ENCODE results near the gene NAXD. TPM values are rescaled to one million over a fixed set of nuclear protein-coding genes. Genes with fewer than 3 reads are reported as not detected.
"Not testable (repeated sequence)": the region's sequence is repeated elsewhere in the genome, so short reads cannot be mapped to it uniquely, and the experiment has no call there.

The NAXD gene
- total RNA-seq, 2 donors from 2014 or later = 20.7 to 31.9 TPM

- H3K4me3 Mint-ChIP-seq = no peak overlapping the region
Observed at GRCh38 chr13:110581506-110582185, 33.7 kb upstream of the NAXD start.

GRCh38 chr13:110582421-110582954 lies 32.9 kb upstream of the NAXD start:
- H3K27ac Mint-ChIP-seq = no peak overlapping the region
- DNase-seq (ENCODE audit: low spot score) (no peak), ATAC-seq (no peak)
- no peaks in the 10 kb centered on the region for H3K36me3 Mint-ChIP-seq
- H3K27me3 Mint-ChIP-seq = peaks cover 17 to 22% of the 10 kb centered on the region in 2 donors
- H3K4me3 Mint-ChIP-seq = no peak overlapping the region
- no peaks in the 10 kb centered on the region for H3K4me1 Mint-ChIP-seq (ENCODE audit: low read depth in 2 of 2)
- H3K9me3 Mint-ChIP-seq = no peaks in the 10 kb centered on the region

More at GRCh38 chr13:110581506-110582185, 33.7 kb upstream of the NAXD start:
- Mint-ChIP-seq H3K27ac (no peak overlapping the region), H3K9me3 (no peaks in the 10 kb centered on the region), H3K27me3 (peaks cover 17 to 21% of the 10 kb centered on the region in 2 donors), H3K36me3 (no peaks in the 10 kb centered on the region), H3K4me1 (ENCODE audit: low read depth in 2 of 2) (no peaks in the 10 kb centered on the region)
- DNase-seq (ENCODE audit: low spot score) = no peak
- no peak for ATAC-seq

- ATAC-seq = no peak
- H3K9me3 Mint-ChIP-seq = no peaks in the 10 kb centered on the region
- H3K4me3 Mint-ChIP-seq = no peak overlapping the region
- H3K27ac Mint-ChIP-seq = no peak overlapping the region
- no peaks in the 10 kb centered on the region for H3K36me3 Mint-ChIP-seq
- no peaks in the 10 kb centered on the region for H3K4me1 Mint-ChIP-seq (ENCODE audit: low read depth in 2 of 2)
- no peak for DNase-seq (ENCODE audit: low spot score)
- peaks cover 17 to 22% of the 10 kb centered on the region in 2 donors for H3K27me3 Mint-ChIP-seq
Observed at GRCh38 chr13:110583178-110583865, 32.0 kb upstream of the NAXD start.

GRCh38 chr13:110589793-110590390 lies 25.5 kb upstream of the NAXD start:
- no peaks in the 10 kb centered on the region for H3K4me1 Mint-ChIP-seq (ENCODE audit: low read depth in 2 of 2)
- H3K27me3 Mint-ChIP-seq = peaks cover 13 to 15% of the 10 kb centered on the region in 2 donors
- H3K36me3 Mint-ChIP-seq = no peaks in the 10 kb centered on the region
- no peaks in the 10 kb centered on the region for H3K9me3 Mint-ChIP-seq
- ATAC-seq = no peak
- H3K4me3 Mint-ChIP-seq = no peak overlapping the region
- no peak for DNase-seq (ENCODE audit: low spot score)
- no peak overlapping the region for H3K27ac Mint-ChIP-seq

GRCh38 chr13:110590577-110590976 lies 24.8 kb upstream of the NAXD start:
- Mint-ChIP-seq H3K4me3 (no peak overlapping the region), H3K27ac (no peak overlapping the region), H3K27me3 (peaks cover 9 to 12% of the 10 kb centered on the region in 2 donors), H3K9me3 (no peaks in the 10 kb centered on the region), H3K36me3 (no peaks in the 10 kb centered on the region), H3K4me1 (ENCODE audit: low read depth in 2 of 2) (no peaks in the 10 kb centered on the region)
- DNase-seq (ENCODE audit: low spot score) (no peak), ATAC-seq (no peak)

- H3K27ac Mint-ChIP-seq = no peak overlapping the region
- H3K4me3 Mint-ChIP-seq = no peak overlapping the region
- no peaks in the 10 kb centered on the region for H3K4me1 Mint-ChIP-seq (ENCODE audit: low read depth in 2 of 2)
- peaks cover 0 to 7% of the 10 kb centered on the region in 2 donors for H3K27me3 Mint-ChIP-seq
- DNase-seq (ENCODE audit: low spot score) (no peak), ATAC-seq (no peak)
- no peaks in the 10 kb centered on the region for H3K9me3 Mint-ChIP-seq
- no peaks in the 10 kb centered on the region for H3K36me3 Mint-ChIP-seq
Observed at GRCh38 chr13:110592665-110593064, 22.7 kb upstream of the NAXD start.

GRCh38 chr13:110593430-110594130 lies 21.8 kb upstream of the NAXD start:
- ATAC-seq (no peak), DNase-seq (ENCODE audit: low spot score) (no peak)
- peaks cover 0 to 7% of the 10 kb centered on the region in 2 donors for H3K27me3 Mint-ChIP-seq
- no peaks in the 10 kb centered on the region for H3K9me3 Mint-ChIP-seq
- H3K4me1 Mint-ChIP-seq (ENCODE audit: low read depth in 2 of 2) = no peaks in the 10 kb centered on the region
- no peaks in the 10 kb centered on the region for H3K36me3 Mint-ChIP-seq
- no peak overlapping the region for H3K4me3 Mint-ChIP-seq
- H3K27ac Mint-ChIP-seq = no peak overlapping the region

GRCh38 chr13:110597041-110597689 lies 18.2 kb upstream of the NAXD start:
- no peaks in the 10 kb centered on the region for H3K9me3 Mint-ChIP-seq
- H3K4me3 Mint-ChIP-seq = no peak overlapping the region
- H3K36me3 Mint-ChIP-seq = no peaks in the 10 kb centered on the region
- ATAC-seq (no peak), DNase-seq (ENCODE audit: low spot score) (no peak)
- H3K27me3 Mint-ChIP-seq = peaks cover 3 to 5% of the 10 kb centered on the region in 2 donors
- no peak overlapping the region for H3K27ac Mint-ChIP-seq
- H3K4me1 Mint-ChIP-seq (ENCODE audit: low read depth in 2 of 2) = no peaks in the 10 kb centered on the region

GRCh38 chr13:110600261-110600819 lies 15.0 kb upstream of the NAXD start:
- H3K27me3 Mint-ChIP-seq = peaks cover 8 to 17% of the 10 kb centered on the region in 2 donors
- DNase-seq (ENCODE audit: low spot score) (no peak), ATAC-seq (no peak)
- H3K4me3 Mint-ChIP-seq = no peak overlapping the region
- no peaks in the 10 kb centered on the region for H3K4me1 Mint-ChIP-seq (ENCODE audit: low read depth in 2 of 2)
- no peak overlapping the region for H3K27ac Mint-ChIP-seq
- no peaks in the 10 kb centered on the region for H3K36me3 Mint-ChIP-seq
- H3K9me3 Mint-ChIP-seq = no peaks in the 10 kb centered on the region

GRCh38 chr13:110600980-110601379 lies 14.4 kb upstream of the NAXD start:
- Mint-ChIP-seq H3K4me3 (no peak overlapping the region), H3K9me3 (no peaks in the 10 kb centered on the region), H3K36me3 (no peaks in the 10 kb centered on the region), H3K27ac (no peak overlapping the region), H3K4me1 (ENCODE audit: low read depth in 2 of 2) (no peaks in the 10 kb centered on the region), H3K27me3 (peaks cover 8 to 17% of the 10 kb centered on the region in 2 donors)
- ATAC-seq = no peak
- DNase-seq (ENCODE audit: low spot score) = no peak

GRCh38 chr13:110605132-110605531 lies 10.2 kb upstream of the NAXD start:
- Mint-ChIP-seq H3K27ac (no peak overlapping the region), H3K4me1 (ENCODE audit: low read depth in 2 of 2) (no peaks in the 10 kb centered on the region), H3K4me3 (no peak overlapping the region), H3K27me3 (peaks cover 10 to 17% of the 10 kb centered on the region in 2 donors), H3K36me3 (no peaks in the 10 kb centered on the region), H3K9me3 (no peaks in the 10 kb centered on the region)
- ATAC-seq (no peak), DNase-seq (ENCODE audit: low spot score) (no peak)

- not testable (repeated sequence) for H3K27ac Mint-ChIP-seq; H3K4me3 Mint-ChIP-seq; H3K36me3 Mint-ChIP-seq; H3K4me1 Mint-ChIP-seq (ENCODE audit: low read depth in 2 of 2); ATAC-seq; H3K9me3 Mint-ChIP-seq; DNase-seq (ENCODE audit: low spot score)
- H3K27me3 Mint-ChIP-seq = peaks cover 11 to 17% of the 10 kb centered on the region in 2 donors
Observed at GRCh38 chr13:110606281-110606680, 9.1 kb upstream of the NAXD start.

- Mint-ChIP-seq H3K9me3 (no peaks in the 10 kb centered on the region), H3K36me3 (no peaks in the 10 kb centered on the region), H3K27ac (no peak overlapping the region), H3K4me3 (no peak overlapping the region), H3K4me1 (ENCODE audit: low read depth in 2 of 2) (peaks cover 0 to 5% of the 10 kb centered on the region in 2 donors), H3K27me3 (peaks cover 8% of the 10 kb centered on the region in 2 donors)
- DNase-seq (ENCODE audit: low spot score) = no peak
- no peak for ATAC-seq
Observed at GRCh38 chr13:110607675-110608224, 7.6 kb upstream of the NAXD start.

Measured in natural killer cell treated with Interleukin-12 subunit alpha and Interleukin-12 subunit beta and Interleukin-15 and Interleukin-18, amount 100 ng/mL, for 72 hours (primary cell).